Neural crest cell (in vitro differentiated cells): ENCODE measurements around the gene FAM117B. TPM values are rescaled to one million over a fixed set of nuclear protein-coding genes. Genes with fewer than 3 reads are reported as not detected.

ENCODE experiments used
- DNase-seq: peaks from one replicate; pipeline ENCODE4 v3.0.0; 2021; ENCODE audit warnings: low read depth, mixed read lengths, low spot score
- H3K27ac Mint-ChIP-seq: one replicate; pipeline ENCODE4 v1.8.0; 2021; ENCODE audit warnings: mild to moderate bottlenecking, mixed read lengths; ENCODE audit not compliant: unreplicated experiment
- H3K27me3 Mint-ChIP-seq: 2 replicates; pipeline ENCODE4 v1.8.0; 2021; ENCODE audit warnings: low read depth, mild to moderate bottlenecking, mixed read lengths
- H3K36me3 Mint-ChIP-seq: 2 replicates; pipeline ENCODE4 v1.8.0; 2021; ENCODE audit warnings: low read depth, mild to moderate bottlenecking, mixed read lengths
- H3K4me1 Mint-ChIP-seq: 2 replicates; pipeline ENCODE4 v1.8.0; 2021; ENCODE audit warnings: mixed read lengths
- H3K4me3 Mint-ChIP-seq: one replicate; pipeline ENCODE4 v1.8.0; 2021; ENCODE audit warnings: mild to moderate bottlenecking, mixed read lengths
- H3K9me3 Mint-ChIP-seq: 2 replicates; pipeline ENCODE4 v1.8.0; 2021; ENCODE audit warnings: mixed read lengths
- CTCF ChIP-seq: fragments of 200-600 bp; sonication (generic); conservative IDR thresholded peaks from 2 replicates; pipeline ENCODE4 v1.5.0; 2021; ENCODE audit warnings: antibody characterized with exemption, mild to moderate bottlenecking
- total RNA-seq: library from RNA; stranded (reverse); gene quantifications from 2 replicates; pipeline ENCODE4 v1.2.1, GENCODE V29; 2021

Gene FAM117B
- total RNA-seq, 1 donor from 2014 or later = 22.8 TPM

DNA sequence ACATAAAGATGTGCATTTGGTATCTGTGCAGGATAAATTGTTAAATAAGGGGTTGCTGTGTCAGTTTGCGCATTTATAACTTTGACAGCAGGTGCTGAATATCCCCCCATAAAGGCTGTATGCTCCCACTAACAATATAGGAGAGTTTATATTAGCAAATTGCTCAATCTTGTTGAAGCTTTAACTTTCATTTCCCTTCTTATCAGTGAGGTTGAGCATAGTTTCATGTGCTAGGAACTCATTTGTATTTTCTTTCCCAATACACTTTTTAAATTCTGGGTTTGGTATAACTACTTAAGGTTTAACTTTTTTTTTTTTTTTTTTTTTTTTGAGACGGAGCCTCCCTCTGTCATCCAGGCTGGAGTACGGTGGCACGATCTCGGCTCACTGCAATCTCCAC is 89.0 kb downstream of the FAM117B start:
- peaks cover 1% of the 10 kb centered on the region for H3K4me1 Mint-ChIP-seq
- no peak overlapping the region for H3K4me3 Mint-ChIP-seq
- no peaks in the 10 kb centered on the region for H3K9me3 Mint-ChIP-seq
- H3K27ac Mint-ChIP-seq = no peak overlapping the region
- peaks cover 5% of the 10 kb centered on the region for H3K36me3 Mint-ChIP-seq
- TF ChIP-seq CTCF = no peak
- no peaks in the 10 kb centered on the region for H3K27me3 Mint-ChIP-seq
- DNase-seq = no peak

DNA sequence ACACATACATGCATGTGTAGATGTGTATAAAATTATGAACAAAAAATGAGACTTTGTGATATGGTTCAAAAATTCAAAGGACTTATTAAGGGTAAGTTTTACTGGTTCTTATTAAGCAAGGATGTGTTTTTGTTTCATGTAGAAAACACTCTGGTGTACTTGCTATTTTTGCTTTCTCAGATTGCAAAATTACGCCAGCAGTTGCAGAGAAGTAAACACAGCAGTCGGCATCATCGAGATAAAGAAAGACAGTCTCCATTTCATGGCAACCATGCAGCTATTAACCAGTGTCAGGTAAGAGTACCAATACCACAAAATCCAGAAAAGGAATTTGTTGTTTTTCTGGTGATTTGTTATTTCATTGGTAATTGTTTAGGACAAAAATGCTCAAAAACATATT is 91.3 kb downstream of the FAM117B start:
- TF ChIP-seq CTCF = no peak
- no peak for DNase-seq
- Mint-ChIP-seq H3K9me3 (peaks cover 5% of the 10 kb centered on the region), H3K4me1 (no peaks in the 10 kb centered on the region), H3K36me3 (peaks cover 15% of the 10 kb centered on the region), H3K4me3 (no peak overlapping the region), H3K27ac (no peak overlapping the region), H3K27me3 (no peaks in the 10 kb centered on the region)

- no peak overlapping the region for H3K4me3 Mint-ChIP-seq
- no peak for TF ChIP-seq CTCF
- H3K36me3 Mint-ChIP-seq = peaks cover 36% of the 10 kb centered on the region
Measured at GRCh38 chr2:202736826-202737225, 102.1 kb downstream of the FAM117B start.

DNA sequence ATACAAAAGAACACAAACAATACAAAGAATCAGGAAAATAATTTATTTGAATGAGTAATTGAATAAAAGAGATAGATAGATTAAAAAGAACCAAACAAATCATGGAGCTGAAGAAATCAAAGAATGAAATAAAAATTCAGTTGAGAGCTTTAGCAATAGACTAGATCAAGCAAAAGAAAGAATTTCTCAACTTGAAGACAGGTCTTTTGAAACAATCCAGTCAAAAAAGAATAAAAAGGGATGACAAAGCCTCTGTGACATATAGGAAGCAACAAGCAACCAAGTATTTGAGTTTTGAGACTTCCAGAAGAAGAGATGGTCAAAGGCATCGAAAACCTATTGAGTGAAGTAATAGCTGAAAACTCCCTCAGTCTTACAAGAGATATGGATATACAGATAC is 108.8 kb downstream of the FAM117B start:
- H3K27ac Mint-ChIP-seq = no peak overlapping the region
- no peaks in the 10 kb centered on the region for H3K27me3 Mint-ChIP-seq
- TF ChIP-seq CTCF = no peak
- DNase-seq = no peak
- peaks cover 14% of the 10 kb centered on the region for H3K9me3 Mint-ChIP-seq
- no peak overlapping the region for H3K4me3 Mint-ChIP-seq
- peaks cover 53% of the 10 kb centered on the region for H3K36me3 Mint-ChIP-seq
- H3K4me1 Mint-ChIP-seq = no peaks in the 10 kb centered on the region

More at GRCh38 chr2:202736826-202737225, 102.1 kb downstream of the FAM117B start:
- Mint-ChIP-seq H3K27ac (no peak overlapping the region), H3K27me3 (no peaks in the 10 kb centered on the region), H3K4me1 (no peaks in the 10 kb centered on the region), H3K9me3 (peaks cover 4% of the 10 kb centered on the region)
- DNase-seq = no peak

- Mint-ChIP-seq H3K27ac (no peak overlapping the region), H3K4me3 (no peak overlapping the region), H3K27me3 (no peaks in the 10 kb centered on the region), H3K36me3 (peaks cover 39% of the 10 kb centered on the region), H3K9me3 (peaks cover 7% of the 10 kb centered on the region), H3K4me1 (no peaks in the 10 kb centered on the region)
- TF ChIP-seq CTCF = no peak
- no peak for DNase-seq
Measured at GRCh38 chr2:202749477-202749876, 114.7 kb downstream of the FAM117B start.
